ENCODE results near the gene ABCA13. TPM values are rescaled to one million over a fixed set of nuclear protein-coding genes. Genes with fewer than 3 reads are reported as not detected.
A peak's percentile ranks its signal among the peaks of the same experiment; 100 is the strongest.

The ABCA13 gene
- total and polyA plus RNA-seq, 7 experiments from 2014 or later: 0.11 to 0.42 TPM; not detected in 5

DNA sequence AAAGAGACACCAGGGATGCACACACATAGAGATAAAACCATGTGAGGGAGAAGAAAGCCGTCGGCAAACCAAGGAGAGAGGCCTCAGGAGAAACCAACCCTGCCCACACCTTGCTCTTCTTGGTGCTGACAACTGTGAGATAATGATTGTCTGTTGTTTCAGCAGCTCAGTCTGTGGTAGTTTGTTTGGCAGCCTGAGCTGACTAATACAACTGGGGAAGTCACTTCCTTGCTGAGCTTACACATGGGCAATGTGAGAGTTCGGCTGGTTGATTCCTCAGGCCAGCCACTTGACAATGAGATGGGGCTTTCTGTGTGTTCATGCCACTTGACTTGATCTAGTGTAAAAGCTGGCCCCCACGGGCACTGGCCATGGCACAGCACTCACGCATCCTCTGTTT, 271.8 kb downstream of the ABCA13 start:
- POLR2A ChIA-PET: no interaction called here
- DNase-seq: no peak

DNA sequence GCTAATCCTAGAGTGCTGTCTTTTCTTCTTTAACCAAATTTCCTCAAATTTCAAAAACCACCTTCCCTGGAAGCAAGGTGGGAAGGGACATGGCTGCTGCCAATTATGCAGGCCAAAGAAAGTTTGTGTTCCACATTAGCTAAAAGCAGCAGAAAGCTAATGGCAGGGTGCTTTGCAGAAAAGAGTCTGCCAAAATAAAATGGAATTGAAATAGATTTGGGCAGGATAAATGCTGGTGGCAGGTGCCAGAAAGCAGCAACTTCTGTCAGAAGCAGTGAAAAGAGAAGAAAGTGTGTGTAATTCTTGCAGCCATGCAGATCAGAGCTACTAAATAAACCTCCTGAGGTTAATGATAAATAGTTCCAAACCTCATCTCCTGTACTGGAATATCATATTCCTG, 275.5 kb downstream of the ABCA13 start:
- no peak overlapping the region for H3K27ac Mint-ChIP-seq
- peaks cover 7 to 24% (median 10%) of the 10 kb centered on the region in 11 donors for H3K9me3 Mint-ChIP-seq
- H3K4me1 ChIP-seq (ENCODE audit: control insufficient read depth in 2 of 2, insufficient read depth in 2 of 2, low read length in 2 of 2): no peaks in the 10 kb centered on the region
- H3K36me3 ChIP-seq (ENCODE audit: control insufficient read depth in 2 of 3, insufficient read depth in 3 of 3, low read length in 3 of 3): no peaks in the 10 kb centered on the region
- intact Hi-C loops (cut with micrococcal nuclease): no loop called here
- peaks cover 0 to 6% (median 0%) of the 10 kb centered on the region in 5 donors for H3K27me3 Mint-ChIP-seq
- H3K4me1 Mint-ChIP-seq: peaks cover 0 to 16% (median 12%) of the 10 kb centered on the region in 7 donors
- H3K9me3 ChIP-seq (ENCODE audit: control insufficient read depth in 2 of 3, low read length in 3 of 3): peaks cover 0 to 7% (median 0%) of the 10 kb centered on the region in 3 experiments
- ChIA-PET CTCF (no interaction called here), POLR2A (no interaction called here)
- H3K4me3 Mint-ChIP-seq: no peak overlapping the region
- H3K36me3 Mint-ChIP-seq: no peaks in the 10 kb centered on the region
- no peak overlapping the region for H3K4me3 ChIP-seq (ENCODE audit: low read length)
- no peaks in the 10 kb centered on the region for H3K27me3 ChIP-seq (ENCODE audit: control insufficient read depth in 2 of 2, insufficient read depth in 2 of 2, low read length in 2 of 2)
- no peak overlapping the region for H3K27ac ChIP-seq (ENCODE audit: low read depth, low read length)
- ATAC-seq (no peak), DNase-seq (no peak)

More for the DNA sequence above, 271.8 kb downstream of the ABCA13 start:
- no peak overlapping the region for H3K4me3 Mint-ChIP-seq
- H3K36me3 Mint-ChIP-seq: no peaks in the 10 kb centered on the region
- Histone ChIP-seq H3K4me1 (ENCODE audit: control insufficient read depth in 2 of 2, insufficient read depth in 2 of 2, low read length in 2 of 2) (no peaks in the 10 kb centered on the region), H3K9me3 (ENCODE audit: control insufficient read depth in 2 of 3, low read length in 3 of 3) (peaks cover 0 to 7% (median 0%) of the 10 kb centered on the region in 3 experiments), H3K36me3 (ENCODE audit: control insufficient read depth in 2 of 3, insufficient read depth in 3 of 3, low read length in 3 of 3) (no peaks in the 10 kb centered on the region), H3K27me3 (ENCODE audit: control insufficient read depth in 2 of 2, insufficient read depth in 2 of 2, low read length in 2 of 2) (no peaks in the 10 kb centered on the region), H3K27ac (ENCODE audit: low read depth, low read length) (no peak overlapping the region), H3K4me3 (ENCODE audit: low read length) (no peak overlapping the region)
- peak overlapping the region in 4 of 9 donors; percentile 22 to 77 (median 47) for H3K27ac Mint-ChIP-seq
- intact Hi-C loops (cut with micrococcal nuclease): no loop called here
- peaks cover 0 to 16% (median 12%) of the 10 kb centered on the region in 7 donors for H3K4me1 Mint-ChIP-seq
- peaks cover 0 to 6% (median 4%) of the 10 kb centered on the region in 5 donors for H3K27me3 Mint-ChIP-seq
- no peak for ATAC-seq
- peaks cover 7 to 28% (median 10%) of the 10 kb centered on the region in 11 donors for H3K9me3 Mint-ChIP-seq
- CTCF ChIA-PET: no interaction called here

- Mint-ChIP-seq H3K27me3 (peaks cover 0 to 6% (median 0%) of the 10 kb centered on the region in 5 donors), H3K9me3 (peaks cover 0 to 1% (median 0%) of the 10 kb centered on the region in 11 donors), H3K27ac (no peak overlapping the region), H3K36me3 (no peaks in the 10 kb centered on the region), H3K4me3 (no peak overlapping the region), H3K4me1 (no peaks in the 10 kb centered on the region)
- no peak for ATAC-seq
- Histone ChIP-seq H3K4me3 (ENCODE audit: low read length) (no peak overlapping the region), H3K9me3 (ENCODE audit: control insufficient read depth in 2 of 3, low read length in 3 of 3) (no peaks in the 10 kb centered on the region), H3K27ac (ENCODE audit: low read depth, low read length) (no peak overlapping the region), H3K27me3 (ENCODE audit: control insufficient read depth in 2 of 2, insufficient read depth in 2 of 2, low read length in 2 of 2) (no peaks in the 10 kb centered on the region), H3K4me1 (ENCODE audit: control insufficient read depth in 2 of 2, insufficient read depth in 2 of 2, low read length in 2 of 2) (no peaks in the 10 kb centered on the region), H3K36me3 (ENCODE audit: control insufficient read depth in 2 of 3, insufficient read depth in 3 of 3, low read length in 3 of 3) (no peaks in the 10 kb centered on the region)
- intact Hi-C loops (cut with micrococcal nuclease): no loop called here
- DNase-seq: no peak
- CTCF ChIA-PET: no interaction called here
- POLR2A ChIA-PET: no interaction called here
Observed at GRCh38 chr7:48452218-48452617, 281.0 kb downstream of the ABCA13 start.

- H3K27me3 ChIP-seq (ENCODE audit: control insufficient read depth in 2 of 2, insufficient read depth in 2 of 2, low read length in 2 of 2): no peaks in the 10 kb centered on the region
- no peak for DNase-seq
- H3K4me3 ChIP-seq (ENCODE audit: low read length): no peak overlapping the region
- H3K36me3 ChIP-seq (ENCODE audit: control insufficient read depth in 2 of 3, insufficient read depth in 3 of 3, low read length in 3 of 3): no peaks in the 10 kb centered on the region
- Mint-ChIP-seq H3K4me3 (no peak overlapping the region), H3K27ac (no peak overlapping the region), H3K4me1 (no peaks in the 10 kb centered on the region), H3K36me3 (no peaks in the 10 kb centered on the region), H3K9me3 (peaks cover 0 to under 1% (median 0%) of the 10 kb centered on the region in 11 donors), H3K27me3 (peaks cover 0 to 9% (median 0%) of the 10 kb centered on the region in 5 donors)
- no peaks in the 10 kb centered on the region for H3K9me3 ChIP-seq (ENCODE audit: control insufficient read depth in 2 of 3, low read length in 3 of 3)
- no peak overlapping the region for H3K27ac ChIP-seq (ENCODE audit: low read depth, low read length)
- no peaks in the 10 kb centered on the region for H3K4me1 ChIP-seq (ENCODE audit: control insufficient read depth in 2 of 2, insufficient read depth in 2 of 2, low read length in 2 of 2)
- ChIA-PET CTCF (no interaction called here), POLR2A (no interaction called here)
- intact Hi-C loops (cut with micrococcal nuclease): no loop called here
- no peak for ATAC-seq
Observed at GRCh38 chr7:48454750-48455192, 283.5 kb downstream of the ABCA13 start.

- Mint-ChIP-seq H3K9me3 (no peaks in the 10 kb centered on the region), H3K27me3 (peaks cover 0 to 9% (median 0%) of the 10 kb centered on the region in 5 donors), H3K4me1 (no peaks in the 10 kb centered on the region), H3K4me3 (no peak overlapping the region), H3K36me3 (no peaks in the 10 kb centered on the region), H3K27ac (no peak overlapping the region)
- intact Hi-C loops (cut with micrococcal nuclease): no loop called here
- no peaks in the 10 kb centered on the region for H3K4me1 ChIP-seq (ENCODE audit: control insufficient read depth in 2 of 2, insufficient read depth in 2 of 2, low read length in 2 of 2)
- DNase-seq: no peak
- no peaks in the 10 kb centered on the region for H3K36me3 ChIP-seq (ENCODE audit: control insufficient read depth in 2 of 3, insufficient read depth in 3 of 3, low read length in 3 of 3)
- ATAC-seq: no peak
- no peaks in the 10 kb centered on the region for H3K27me3 ChIP-seq (ENCODE audit: control insufficient read depth in 2 of 2, insufficient read depth in 2 of 2, low read length in 2 of 2)
- no peak overlapping the region for H3K4me3 ChIP-seq (ENCODE audit: low read length)
- ChIA-PET POLR2A (no interaction called here), CTCF (no interaction called here)
- H3K27ac ChIP-seq (ENCODE audit: low read depth, low read length): no peak overlapping the region
- H3K9me3 ChIP-seq (ENCODE audit: control insufficient read depth in 2 of 3, low read length in 3 of 3): no peaks in the 10 kb centered on the region
Observed at GRCh38 chr7:48455363-48455762, 284.1 kb downstream of the ABCA13 start.

GRCh38 chr7:48458701-48459524, 287.7 kb downstream of the ABCA13 start:
- Mint-ChIP-seq H3K4me3 (no peak overlapping the region), H3K27me3 (peaks cover 0 to 10% (median 2%) of the 10 kb centered on the region in 5 donors), H3K27ac (no peak overlapping the region), H3K4me1 (no peaks in the 10 kb centered on the region), H3K9me3 (peaks cover 0 to 3% (median 0%) of the 10 kb centered on the region in 11 donors), H3K36me3 (no peaks in the 10 kb centered on the region)
- DNase-seq (no peak), ATAC-seq (peak; percentile 27)
- no peaks in the 10 kb centered on the region for H3K27me3 ChIP-seq (ENCODE audit: control insufficient read depth in 2 of 2, insufficient read depth in 2 of 2, low read length in 2 of 2)
- no peak overlapping the region for H3K4me3 ChIP-seq (ENCODE audit: low read length)
- intact Hi-C loops (cut with micrococcal nuclease): no loop called here
- no peaks in the 10 kb centered on the region for H3K36me3 ChIP-seq (ENCODE audit: control insufficient read depth in 2 of 3, insufficient read depth in 3 of 3, low read length in 3 of 3)
- no peak overlapping the region for H3K27ac ChIP-seq (ENCODE audit: low read depth, low read length)
- H3K9me3 ChIP-seq (ENCODE audit: control insufficient read depth in 2 of 3, low read length in 3 of 3): no peaks in the 10 kb centered on the region
- CTCF ChIA-PET: no interaction called here
- POLR2A ChIA-PET: no interaction called here
- no peaks in the 10 kb centered on the region for H3K4me1 ChIP-seq (ENCODE audit: control insufficient read depth in 2 of 2, insufficient read depth in 2 of 2, low read length in 2 of 2)

- no peaks in the 10 kb centered on the region for H3K4me1 Mint-ChIP-seq
- H3K4me1 ChIP-seq (ENCODE audit: control insufficient read depth in 2 of 2, insufficient read depth in 2 of 2, low read length in 2 of 2): no peaks in the 10 kb centered on the region
- H3K9me3 Mint-ChIP-seq: peaks cover 0 to 3% (median 0%) of the 10 kb centered on the region in 11 donors
- no peaks in the 10 kb centered on the region for H3K9me3 ChIP-seq (ENCODE audit: control insufficient read depth in 2 of 3, low read length in 3 of 3)
- ChIA-PET CTCF (no interaction called here), POLR2A (no interaction called here)
- H3K27me3 ChIP-seq (ENCODE audit: control insufficient read depth in 2 of 2, insufficient read depth in 2 of 2, low read length in 2 of 2): no peaks in the 10 kb centered on the region
- no peaks in the 10 kb centered on the region for H3K36me3 ChIP-seq (ENCODE audit: control insufficient read depth in 2 of 3, insufficient read depth in 3 of 3, low read length in 3 of 3)
- peaks cover 0 to 10% (median 2%) of the 10 kb centered on the region in 5 donors for H3K27me3 Mint-ChIP-seq
- ATAC-seq (no peak), DNase-seq (no peak)
- no peak overlapping the region for H3K27ac Mint-ChIP-seq
- H3K27ac ChIP-seq (ENCODE audit: low read depth, low read length): no peak overlapping the region
- intact Hi-C loops (cut with micrococcal nuclease): no loop called here
- H3K4me3 ChIP-seq (ENCODE audit: low read length): no peak overlapping the region
- no peaks in the 10 kb centered on the region for H3K36me3 Mint-ChIP-seq
- no peak overlapping the region for H3K4me3 Mint-ChIP-seq
Observed at GRCh38 chr7:48466713-48467112, 295.5 kb downstream of the ABCA13 start.
